ENCODE data around the gene CLIP4. TPM values are rescaled to one million over a fixed set of nuclear protein-coding genes. Genes with fewer than 3 reads are reported as not detected.

CLIP4 gene
- total RNA-seq, 1 experiment from 2014 or later: 18.2 TPM

GRCh38 chr2:29227935-29228675 lies 112.9 kb downstream of the CLIP4 start:
- intact Hi-C loops (cut with micrococcal nuclease; ENCODE audit: unreplicated experiment): no loop called here
- Histone ChIP-seq H3K4me3 (ENCODE audit: low read depth, low read length, poor library complexity, severe bottlenecking) (no peak overlapping the region), H3K27ac (ENCODE audit: low read depth, low read length, poor library complexity, severe bottlenecking) (no peak overlapping the region), H3K4me1 (ENCODE audit: insufficient read depth, low read length, poor library complexity, severe bottlenecking) (peaks cover 9% of the 10 kb centered on the region), H3K27me3 (replicated peaks; ENCODE audit: insufficient read depth, low read depth, low read length, poor library complexity) (no peaks in the 10 kb centered on the region), H3K9me3 (ENCODE audit: low read depth, low read length, poor library complexity, severe bottlenecking) (no peaks in the 10 kb centered on the region), H3K36me3 (ENCODE audit: insufficient read depth, low read length, poor library complexity, severe bottlenecking) (no peaks in the 10 kb centered on the region)
- POLR2A ChIA-PET (ENCODE audit: low non-redundant PET): interaction anchor here (0.7 kb wide), 1 partner anchor 1517 kb away, joined by 4 read pairs; no protein-coding TSS in a partner anchor
- TF ChIP-seq EZH2 (IDR thresholded peaks at IDR 0.05; ENCODE audit: borderline replicate concordance, low read depth, low read length, poor library complexity, severe bottlenecking) (no peak), CTCF (conservative IDR thresholded peaks at IDR 0.05; ENCODE audit: low read depth, low read length) (no peak)
- BruUV-seq (replicated peaks): no TSS peak
- CTCF ChIA-PET: no interaction called here
- DNase-seq (ENCODE audit: low spot score): no peak

GRCh38 chr2:29228947-29229346 lies 113.7 kb downstream of the CLIP4 start:
- Histone ChIP-seq H3K27me3 (replicated peaks; ENCODE audit: insufficient read depth, low read depth, low read length, poor library complexity) (no peaks in the 10 kb centered on the region), H3K4me1 (ENCODE audit: insufficient read depth, low read length, poor library complexity, severe bottlenecking) (peaks cover 4% of the 10 kb centered on the region), H3K4me3 (ENCODE audit: low read depth, low read length, poor library complexity, severe bottlenecking) (no peak overlapping the region), H3K9me3 (ENCODE audit: low read depth, low read length, poor library complexity, severe bottlenecking) (no peaks in the 10 kb centered on the region), H3K27ac (ENCODE audit: low read depth, low read length, poor library complexity, severe bottlenecking) (no peak overlapping the region), H3K36me3 (ENCODE audit: insufficient read depth, low read length, poor library complexity, severe bottlenecking) (no peaks in the 10 kb centered on the region)
- POLR2A ChIA-PET (ENCODE audit: low non-redundant PET): no interaction called here
- intact Hi-C loops (cut with micrococcal nuclease; ENCODE audit: unreplicated experiment): no loop called here
- TF ChIP-seq EZH2 (IDR thresholded peaks at IDR 0.05; ENCODE audit: borderline replicate concordance, low read depth, low read length, poor library complexity, severe bottlenecking) (no peak), CTCF (conservative IDR thresholded peaks at IDR 0.05; ENCODE audit: low read depth, low read length) (no peak)
- CTCF ChIA-PET: no interaction called here
- no peak for DNase-seq (ENCODE audit: low spot score)
- no TSS peak for BruUV-seq (replicated peaks)

- CTCF ChIA-PET: no interaction called here
- no peak for DNase-seq (ENCODE audit: low spot score)
- TF ChIP-seq EZH2 (IDR thresholded peaks at IDR 0.05; ENCODE audit: borderline replicate concordance, low read depth, low read length, poor library complexity, severe bottlenecking) (no peak), CTCF (conservative IDR thresholded peaks at IDR 0.05; ENCODE audit: low read depth, low read length) (no peak)
Measured at GRCh38 chr2:29229640-29230039, 114.4 kb downstream of the CLIP4 start.

More at GRCh38 chr2:29229640-29230039, 114.4 kb downstream of the CLIP4 start:
- Histone ChIP-seq H3K9me3 (ENCODE audit: low read depth, low read length, poor library complexity, severe bottlenecking) (no peaks in the 10 kb centered on the region), H3K27me3 (replicated peaks; ENCODE audit: insufficient read depth, low read depth, low read length, poor library complexity) (no peaks in the 10 kb centered on the region), H3K4me3 (ENCODE audit: low read depth, low read length, poor library complexity, severe bottlenecking) (no peak overlapping the region), H3K4me1 (ENCODE audit: insufficient read depth, low read length, poor library complexity, severe bottlenecking) (no peaks in the 10 kb centered on the region), H3K36me3 (ENCODE audit: insufficient read depth, low read length, poor library complexity, severe bottlenecking) (no peaks in the 10 kb centered on the region), H3K27ac (ENCODE audit: low read depth, low read length, poor library complexity, severe bottlenecking) (no peak overlapping the region)
- POLR2A ChIA-PET (ENCODE audit: low non-redundant PET): no interaction called here
- BruUV-seq (replicated peaks): no TSS peak
- intact Hi-C loops (cut with micrococcal nuclease; ENCODE audit: unreplicated experiment): no loop called here
